GM19099 (cell line): Measurements from ENCODE around the gene UGT2A3.

Experiments
- POLR2A ChIP-seq: IDR thresholded peaks from 3 replicates; pipeline ENCODE4 v1.6.1; 2011; ENCODE audit warnings: low read depth; ENCODE audit not compliant: insufficient read length; ENCODE audit errors: extremely low read depth

The UGT2A3 gene

DNA sequence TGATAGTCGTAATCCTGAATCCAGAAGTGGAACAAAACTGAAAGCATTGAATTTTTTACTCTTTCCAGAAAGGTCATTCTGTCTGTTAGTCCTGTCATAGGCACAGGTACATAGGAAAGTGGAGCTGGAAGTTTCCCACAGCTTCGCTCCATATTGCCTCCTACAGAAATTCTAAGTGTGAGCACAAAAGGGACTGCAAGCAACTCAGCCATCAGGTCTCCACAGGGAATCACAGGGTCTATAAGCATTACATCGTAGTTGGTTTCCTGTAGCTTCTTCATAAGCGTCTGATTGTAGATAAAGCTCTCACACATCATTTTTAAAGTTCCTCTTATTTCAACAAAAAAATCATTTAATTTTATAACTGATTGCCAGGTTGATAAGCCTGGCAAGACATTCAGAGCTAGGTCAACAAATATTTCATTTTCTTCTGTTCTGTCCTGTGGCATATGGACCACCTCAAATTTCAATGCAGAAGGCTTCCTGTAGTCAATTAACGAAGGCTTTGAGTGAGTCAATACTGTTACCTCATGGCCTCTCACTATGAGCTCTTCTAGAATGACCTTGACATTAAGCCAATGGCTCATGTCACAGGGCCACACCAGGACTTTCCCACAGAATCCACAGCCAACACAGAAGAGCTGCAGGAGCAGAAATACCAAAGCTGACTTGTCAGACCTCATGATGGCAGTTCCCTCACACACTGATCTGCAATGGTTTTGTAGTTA is at the start of gene UGT2A3:
Gene UGT2A3, minus strand, starts transcription at position 727 of the 728 bp plus-strand sequence. Its CDS starts 44 bp downstream, at position 683.
- no peak for TF ChIP-seq POLR2A

DNA sequence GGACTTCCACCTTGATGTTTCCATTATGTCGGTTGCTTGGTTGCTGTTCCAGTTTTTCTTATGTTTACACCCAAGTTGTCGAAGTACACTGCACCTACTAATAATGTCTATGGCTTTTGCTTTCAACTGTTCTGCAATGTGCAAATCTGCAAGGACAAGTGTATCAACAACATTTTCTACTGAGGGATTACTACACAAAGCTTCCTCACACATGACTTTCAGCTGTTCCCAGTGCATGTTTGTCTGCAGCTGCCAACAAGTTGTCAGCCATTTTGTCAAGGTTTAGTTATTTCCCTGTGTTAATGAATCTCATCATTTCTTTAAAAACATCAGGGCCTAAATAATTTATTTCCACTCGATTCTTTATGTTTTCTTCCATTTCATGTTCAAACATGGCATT is 45.4 kb upstream of the UGT2A3 start:
- TF ChIP-seq POLR2A: no peak

DNA sequence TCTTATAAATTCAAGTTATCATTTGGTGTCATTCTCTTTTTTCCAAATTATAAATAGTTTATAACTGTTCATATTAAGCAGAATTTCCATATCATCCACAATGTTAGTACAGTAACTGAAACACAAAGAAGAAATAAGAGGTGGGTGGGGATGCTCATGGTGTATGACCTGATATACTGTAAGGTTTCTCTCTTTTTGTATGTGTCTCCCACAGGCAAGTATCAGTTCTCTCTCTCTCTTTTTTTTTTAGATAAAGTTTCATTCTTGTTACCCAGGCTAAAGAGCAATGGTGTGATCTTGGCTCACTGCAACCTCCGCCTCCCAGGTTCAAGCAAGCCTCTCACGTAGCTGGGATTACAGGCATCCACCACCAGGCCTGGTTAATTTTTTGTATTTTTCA is 43.7 kb upstream of the UGT2A3 start:
- no peak for TF ChIP-seq POLR2A

DNA sequence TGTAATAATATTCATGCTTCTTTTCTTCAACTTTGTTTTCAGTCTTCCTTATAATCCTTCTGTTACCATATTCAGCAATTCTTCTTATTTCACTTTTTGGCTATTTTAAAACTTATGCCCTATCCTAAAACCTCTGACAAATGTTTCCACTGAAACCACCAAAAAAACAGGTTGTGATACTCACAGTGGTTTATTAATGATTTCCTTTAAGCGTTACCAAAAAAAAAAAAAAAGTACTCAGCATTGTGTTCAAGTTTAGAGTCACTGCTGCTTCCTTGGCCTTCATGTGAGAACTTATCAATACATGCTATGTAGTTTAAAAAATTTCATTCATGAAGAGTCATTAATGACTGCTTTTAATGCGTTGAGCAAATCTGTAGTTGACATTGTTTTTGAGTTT is 35.4 kb upstream of the UGT2A3 start:
- TF ChIP-seq POLR2A: no peak

DNA sequence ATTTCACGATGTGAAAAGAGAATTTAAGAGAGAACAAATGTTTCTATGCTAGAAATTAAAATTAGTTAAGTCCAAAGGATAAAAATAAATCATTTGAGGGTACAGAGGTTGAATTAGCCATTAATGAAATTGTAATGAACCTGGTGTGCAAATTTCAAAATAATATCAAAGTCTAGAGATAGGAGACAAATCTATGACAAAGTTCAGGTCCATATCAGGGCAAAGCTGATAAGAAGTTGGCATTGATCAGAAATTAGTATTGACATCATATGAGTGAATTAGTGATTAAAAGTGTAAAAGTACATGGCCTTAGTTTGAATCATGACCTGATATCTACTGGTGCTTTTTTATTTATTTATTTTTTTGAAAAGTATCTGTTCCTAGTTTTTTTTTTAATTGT is 33.8 kb upstream of the UGT2A3 start:
- no peak for TF ChIP-seq POLR2A

DNA sequence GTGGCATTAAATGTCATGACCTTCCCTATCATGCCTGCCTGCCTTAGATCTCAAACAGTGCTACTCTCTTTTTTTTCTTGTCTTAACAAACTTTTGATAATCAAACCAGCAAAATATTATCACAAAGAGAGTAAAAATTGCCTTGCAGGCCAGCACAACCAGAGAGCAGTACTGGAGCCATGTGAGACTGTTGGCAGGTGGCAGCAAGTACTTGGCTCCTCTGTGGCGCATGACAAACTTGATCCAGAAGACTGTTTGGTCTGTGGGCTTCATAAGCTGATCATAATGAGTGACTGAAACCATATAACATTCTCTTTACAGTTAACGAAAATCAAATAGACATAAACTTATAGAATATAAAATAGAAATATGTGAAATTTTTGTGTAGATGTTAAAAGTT is 33.3 kb upstream of the UGT2A3 start:
- TF ChIP-seq POLR2A: no peak

DNA sequence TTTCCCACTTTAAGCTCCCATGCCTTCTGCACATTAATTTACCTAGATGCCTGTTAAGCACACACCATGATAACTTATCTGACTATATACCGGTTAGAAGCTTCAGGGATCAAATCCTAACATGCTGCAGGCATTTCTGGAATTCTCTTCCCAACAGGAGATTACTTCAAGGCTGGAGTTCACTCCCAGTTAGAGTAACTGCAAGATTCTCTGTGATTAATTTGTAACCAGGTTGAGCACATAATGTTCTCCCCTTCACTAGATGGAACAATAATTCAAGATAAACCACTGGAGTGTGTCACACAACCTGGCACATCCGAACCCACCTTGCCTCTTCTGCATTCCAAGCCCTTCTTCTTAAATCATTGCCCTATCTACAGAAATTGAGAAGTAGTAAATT is 11.8 kb upstream of the UGT2A3 start:
- no peak for TF ChIP-seq POLR2A

DNA sequence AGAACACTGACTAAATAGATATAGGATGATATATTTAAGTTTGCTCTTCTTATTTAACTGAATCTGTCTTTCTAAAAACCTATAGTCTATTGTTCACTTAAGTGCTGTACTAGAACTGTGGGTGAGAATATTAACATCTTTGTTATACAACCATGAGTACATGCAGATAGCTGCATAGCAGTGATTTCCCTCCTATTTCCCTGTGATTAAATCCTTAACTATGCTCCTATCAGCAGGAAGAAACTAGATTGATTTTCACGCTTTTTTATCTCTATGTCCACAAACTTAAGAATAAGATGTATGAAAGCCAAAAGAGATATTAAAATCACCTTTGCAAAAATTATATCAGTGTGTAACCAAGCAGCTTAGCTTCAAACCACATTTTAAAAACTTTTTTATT is 11.3 kb upstream of the UGT2A3 start:
- TF ChIP-seq POLR2A: no peak

DNA sequence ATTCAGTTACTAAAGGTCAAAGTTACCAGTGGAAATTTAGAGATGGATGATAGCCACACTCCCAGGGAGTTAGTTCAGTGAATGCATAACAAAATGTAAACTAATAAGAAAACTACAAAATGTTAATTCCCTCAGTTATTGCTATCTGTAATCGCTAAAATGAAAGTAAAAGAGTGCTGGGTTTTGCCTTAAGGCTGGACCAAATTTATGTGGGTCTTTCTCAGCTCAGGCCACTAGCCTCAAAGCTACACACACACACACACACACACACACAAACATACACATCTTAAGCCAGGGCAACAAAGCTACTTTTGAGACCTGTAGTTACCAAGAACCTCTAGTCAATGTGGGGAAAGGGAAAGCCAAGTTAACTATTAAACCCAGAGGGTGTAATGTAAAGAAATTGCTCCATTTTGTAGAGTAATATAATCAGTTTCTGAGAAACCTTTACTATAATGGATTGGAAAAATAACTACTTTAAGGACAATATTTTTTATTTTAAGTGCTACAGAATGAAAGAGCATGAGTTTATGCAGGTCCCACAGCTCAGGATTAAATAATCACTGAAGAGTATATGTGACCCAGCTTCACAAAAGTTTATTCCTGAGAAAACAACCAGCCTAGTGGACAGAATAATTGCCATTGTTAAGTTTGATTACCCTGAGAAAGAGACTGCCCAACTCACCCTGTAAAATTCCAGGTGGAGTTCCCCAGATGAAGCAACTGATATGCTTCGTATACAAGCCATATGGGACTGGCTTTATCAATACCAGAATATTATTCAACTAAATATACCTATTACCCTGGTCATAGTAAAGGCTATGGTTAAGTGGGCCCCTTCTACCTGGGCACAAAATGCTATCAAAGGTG is 8.9 kb upstream of the UGT2A3 start:
- TF ChIP-seq POLR2A: no peak

DNA sequence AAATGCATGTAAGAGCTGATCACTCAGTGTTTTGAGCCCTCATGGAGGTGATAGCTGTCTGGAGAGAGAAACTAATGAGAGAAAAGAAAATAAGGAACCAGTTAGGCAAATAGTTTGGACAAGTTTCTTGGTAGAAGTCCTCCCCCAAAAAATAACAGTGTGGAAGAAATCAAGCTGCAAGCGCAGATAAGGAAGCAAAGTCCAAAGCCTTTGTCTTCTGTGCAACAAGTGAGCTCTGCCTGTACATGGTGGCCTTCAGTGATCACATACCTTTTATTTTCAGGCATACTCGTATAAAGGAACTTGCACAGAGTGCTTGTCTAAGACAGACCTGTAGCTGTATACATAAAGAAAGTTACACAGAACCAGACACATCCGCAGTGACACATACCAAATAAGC is 2.5 kb upstream of the UGT2A3 start:
- TF ChIP-seq POLR2A: no peak

DNA sequence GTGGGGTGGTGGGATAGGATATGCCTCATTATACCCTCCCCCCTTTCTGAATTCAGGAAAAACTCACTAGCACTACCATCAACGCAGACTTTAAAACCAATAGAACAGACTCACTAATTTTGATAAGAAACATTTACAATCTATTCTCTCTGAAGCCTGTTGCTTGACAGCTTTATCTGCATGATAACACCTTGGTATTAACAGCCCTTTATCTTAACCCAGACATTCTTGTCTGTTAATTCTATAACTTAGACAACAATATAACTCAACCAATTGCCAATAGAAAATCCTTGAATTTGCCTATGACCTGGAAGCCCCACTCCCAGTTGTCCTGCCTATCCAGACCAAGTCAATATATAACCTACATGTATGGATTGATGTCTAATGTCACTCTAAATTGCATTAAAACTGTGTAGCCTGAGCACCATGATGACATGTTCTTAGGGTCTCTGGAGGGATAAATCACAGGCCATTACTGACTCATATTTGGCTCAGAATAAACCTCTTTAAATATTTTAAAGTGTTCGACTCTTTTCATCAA is 1.5 kb upstream of the UGT2A3 start:
- TF ChIP-seq POLR2A: no peak

DNA sequence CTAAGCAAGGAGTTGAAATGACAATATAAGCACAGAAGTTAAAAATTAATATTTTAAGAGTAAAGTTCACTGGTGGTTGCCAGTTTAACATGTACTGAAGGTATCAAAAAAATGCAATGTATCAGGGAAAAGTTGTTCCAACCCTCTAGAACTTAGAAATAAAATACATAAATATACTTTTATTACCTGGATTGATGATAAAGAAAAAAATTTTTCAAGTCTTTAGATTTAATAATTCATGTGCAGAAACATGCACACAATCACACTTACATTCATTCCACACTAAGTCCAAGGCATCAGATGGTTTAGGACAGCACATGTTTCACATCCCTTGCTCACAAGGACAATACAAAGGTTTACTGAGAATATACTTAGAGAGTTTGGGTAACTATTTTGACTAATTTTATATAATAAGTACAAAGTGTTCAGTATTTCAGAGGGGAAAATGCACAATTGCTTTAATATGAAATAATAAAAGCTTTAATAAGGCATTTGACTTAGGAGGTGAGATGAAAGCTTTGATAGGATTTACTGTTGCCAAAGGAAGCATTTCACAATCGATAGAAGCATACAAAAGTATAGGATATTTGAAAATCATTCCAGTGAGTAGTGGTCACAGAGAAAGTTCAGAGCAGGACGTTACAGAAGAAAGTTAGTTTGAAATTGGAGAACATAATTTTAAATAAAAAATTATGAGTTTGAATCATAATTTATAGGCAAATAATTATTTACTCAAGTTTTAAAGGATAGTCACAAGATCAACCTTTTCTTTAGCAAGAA is 392 bp upstream of the UGT2A3 start:
- TF ChIP-seq POLR2A: no peak

DNA sequence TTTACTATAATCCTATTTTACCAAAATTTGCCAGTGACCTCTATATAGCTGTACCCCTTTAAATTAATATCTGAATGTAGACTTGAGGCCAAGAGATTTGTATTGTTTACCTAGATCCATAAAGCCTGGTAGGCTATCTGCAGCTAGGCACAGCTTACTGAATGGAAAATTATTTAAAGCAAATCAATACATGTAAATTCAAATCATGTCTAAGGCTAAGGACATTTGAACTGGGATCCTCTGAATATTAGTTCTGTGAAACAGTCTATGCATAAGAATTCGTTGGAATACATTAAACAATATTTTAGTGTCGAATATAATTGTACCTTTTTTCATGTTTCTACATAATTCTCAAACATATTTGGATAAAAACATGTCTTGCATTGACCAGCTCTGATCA is 1.6 kb downstream of the UGT2A3 start:
- no peak for TF ChIP-seq POLR2A

DNA sequence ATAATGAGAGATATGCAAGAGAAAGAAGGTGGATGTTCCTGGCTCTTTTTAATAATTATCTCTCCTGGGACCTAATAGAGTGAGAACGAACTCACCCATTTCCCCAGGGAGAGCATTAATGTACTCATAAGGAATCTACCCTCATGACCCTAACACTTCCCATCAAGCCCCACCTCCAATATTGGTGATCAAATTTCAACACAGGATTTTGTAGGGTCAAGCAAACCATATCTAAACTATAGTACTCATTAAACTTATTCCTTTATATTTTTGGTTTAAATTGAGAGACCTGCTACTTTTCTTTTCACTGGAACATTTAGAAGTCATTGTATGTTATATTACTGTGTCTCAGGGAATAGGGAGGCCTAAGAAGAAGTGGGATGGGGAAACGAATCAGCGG is 2.6 kb downstream of the UGT2A3 start:
- no peak for TF ChIP-seq POLR2A
